ENCODE results near the gene UST.

- TF ChIP-seq CTCF (IDR thresholded peaks at IDR 0.05) (no peak), EZH2 (IDR thresholded peaks at IDR 0.05; ENCODE audit: borderline replicate concordance, insufficient read depth, low read depth, low read length, poor library complexity, severe bottlenecking) (no peak)
Measured at GRCh38 chr6:149112976-149113375, 366.1 kb downstream of the UST start.
